CD4-positive, alpha-beta memory T cell (primary cell): ENCODE results near the gene PLA2G4B. TPM values are rescaled to one million over a fixed set of nuclear protein-coding genes. Genes with fewer than 3 reads are reported as not detected.

Experiments
- CTCF ChIA-PET: fragments of 350-600 bp; sonication (Branson Sonifier 250); formaldehyde crosslinking; loops from one replicate; lab custom pipeline; 2021; ENCODE audit warnings: inconsistent platforms; ENCODE audit not compliant: partially characterized antibody; lab: Charles Lee
- POLR2A ChIA-PET: fragments of 350-600 bp; sonication (Branson Sonifier 250); formaldehyde crosslinking; loops from one replicate; lab custom pipeline; 2021; ENCODE audit not compliant: partially characterized antibody; lab: Charles Lee
- DNase-seq, 5 donors: peaks; one replicate each; pipeline versions ENCODE4 v3.0.0 to v3.0.0-alpha.2; 2020 to 2022; ENCODE audit warnings: mixed read lengths in 1 of 5
- H3K27ac ChIP-seq: one replicate; pipeline ENCODE4 v1.7.0; 2013; ENCODE audit warnings: low read depth, low read length
- H3K27me3 ChIP-seq: 2 replicates; pipeline ENCODE4 v1.7.0; 2013; ENCODE audit warnings: mild to moderate bottlenecking, low read length, moderate library complexity; ENCODE audit not compliant: insufficient read depth
- H3K36me3 ChIP-seq: 2 replicates; pipeline ENCODE4 v1.7.0; 2013; ENCODE audit warnings: mild to moderate bottlenecking, low read length, moderate library complexity; ENCODE audit not compliant: insufficient read depth
- H3K4me1 ChIP-seq: 2 replicates; pipeline ENCODE4 v1.7.0; 2013; ENCODE audit warnings: mild to moderate bottlenecking, low read length, moderate library complexity; ENCODE audit not compliant: insufficient read depth
- H3K4me3 ChIP-seq, 2 donors: one replicate each; pipeline ENCODE4 v1.7.0; 2013; ENCODE audit warnings: low read length in 2 of 2, mild to moderate bottlenecking in 1 of 2
- H3K9me3 ChIP-seq, 2 donors: one replicate each; pipeline ENCODE4 v1.7.0; 2013; ENCODE audit warnings: low read length in 2 of 2, control low read depth in 1 of 2; ENCODE audit not compliant: control insufficient read depth in 1 of 2
- H3K27ac Mint-ChIP-seq, 7 donors: one replicate each; pipeline ENCODE4 v1.8.0; 2020 to 2021; ENCODE audit warnings: mixed read lengths in 7 of 7, mild to moderate bottlenecking in 6 of 7, inconsistent platforms in 3 of 7, moderate library complexity in 3 of 7
- H3K27me3 Mint-ChIP-seq, 2 donors: one replicate each; pipeline ENCODE4 v1.8.0; 2020 to 2021; ENCODE audit warnings: mixed read lengths in 2 of 2
- H3K36me3 Mint-ChIP-seq, 2 donors: one replicate each; pipeline ENCODE4 v1.8.0; 2020 to 2021; ENCODE audit warnings: mixed read lengths in 2 of 2, inconsistent platforms in 1 of 2, mild to moderate bottlenecking in 1 of 2
- H3K4me1 Mint-ChIP-seq, 4 donors: one replicate each; pipeline ENCODE4 v1.8.0; 2020 to 2021; ENCODE audit warnings: mixed read lengths in 4 of 4, mild to moderate bottlenecking in 1 of 4
- H3K4me3 Mint-ChIP-seq, 8 donors: one replicate each; pipeline ENCODE4 v1.8.0; 2020 to 2021; ENCODE audit warnings: mixed read lengths in 8 of 8, mild to moderate bottlenecking in 7 of 8, moderate library complexity in 6 of 8, inconsistent platforms in 3 of 8
- H3K9me3 Mint-ChIP-seq, 8 donors: one replicate each; pipeline ENCODE4 v1.8.0; 2020 to 2021; ENCODE audit warnings: mixed read lengths in 8 of 8, mild to moderate bottlenecking in 5 of 8, inconsistent platforms in 3 of 8, moderate library complexity in 1 of 8
- intact Hi-C: fragments of 100-400 bp; cut with micrococcal nuclease; formaldehyde crosslinking; loops from one replicate; pipeline ENCODE4 v1.15.1; 2023
- polyA plus RNA-seq, 2 donors: library from polyadenylated mRNA; unstranded; fragments of 300-500 nt; fragmentation: Illumina TruSeq; gene quantifications; one replicate each; pipeline ENCODE4 v1.2.3, GENCODE V29; 2021
- total RNA-seq, 2 experiments: library from RNA; stranded (reverse); gene quantifications; one replicate each; pipeline ENCODE4 v1.2.3, GENCODE V29; 2021

Gene PLA2G4B
- total and polyA plus RNA-seq, 4 experiments from 2014 or later: 1.5 to 64.9 (median 33.7) TPM

DNA sequence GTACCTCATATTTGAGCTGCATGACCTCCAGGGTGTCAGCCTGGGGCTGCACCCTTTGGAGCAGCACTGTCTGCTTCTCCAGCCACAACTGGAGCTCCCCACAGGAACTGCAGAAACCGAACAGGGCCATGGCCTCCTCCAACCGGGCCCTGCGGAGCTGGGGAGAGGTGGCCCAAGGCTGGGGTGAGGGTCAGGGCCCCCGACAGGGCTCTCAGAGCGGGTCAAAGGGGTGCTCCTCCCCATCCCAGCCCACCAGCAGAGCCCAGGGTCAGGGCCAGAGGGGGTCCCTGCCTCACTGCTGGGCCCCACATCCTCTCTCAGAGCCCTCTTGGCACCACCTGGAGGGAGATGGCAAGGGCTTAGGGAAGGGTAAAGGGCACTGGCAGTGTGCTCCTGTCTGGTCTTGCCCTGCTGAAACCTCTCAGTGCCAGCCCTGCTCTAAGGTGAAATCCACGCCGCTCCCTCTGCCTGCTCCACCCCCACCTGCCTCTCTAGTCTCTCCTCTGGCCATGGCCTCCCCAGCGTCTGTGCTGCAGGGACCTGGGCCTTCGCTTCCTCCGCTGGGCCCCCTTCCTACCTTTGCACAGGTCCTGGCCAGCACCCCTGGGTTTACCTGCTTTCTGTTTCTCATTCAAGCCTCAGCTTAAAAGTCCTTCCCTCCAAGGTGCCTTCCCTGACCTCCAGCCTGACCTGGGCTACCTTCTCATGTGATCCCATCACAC lies 41.7 kb downstream of the PLA2G4B start:
- no peak overlapping the region for H3K4me3 Mint-ChIP-seq
- H3K4me3 ChIP-seq: no peak overlapping the region
- no peak for DNase-seq
- H3K9me3 Mint-ChIP-seq: no peaks in the 10 kb centered on the region
- H3K27ac Mint-ChIP-seq: peak overlapping the region in 1 of 7 donors; percentile 4
- H3K27me3 Mint-ChIP-seq: peaks cover 0 to 10% of the 10 kb centered on the region in 2 donors
- H3K4me1 Mint-ChIP-seq: peaks cover 0 to 13% (median 11%) of the 10 kb centered on the region in 4 donors
- ChIA-PET CTCF (interaction anchor here (1.5 kb wide), 1 partner anchor 24 kb away, joined by 7 read pairs; no protein-coding TSS in a partner anchor), POLR2A (interaction anchor here (2.9 kb wide), 1 partner anchor 13 kb away, joined by 8 read pairs; no protein-coding TSS in a partner anchor)
- peaks cover 3% of the 10 kb centered on the region for H3K4me1 ChIP-seq
- no peak overlapping the region for H3K27ac ChIP-seq
- no peaks in the 10 kb centered on the region for H3K36me3 ChIP-seq
- no peaks in the 10 kb centered on the region for H3K9me3 ChIP-seq
- H3K36me3 Mint-ChIP-seq: no peaks in the 10 kb centered on the region
- intact Hi-C loops: no loop called here
- H3K27me3 ChIP-seq: no peaks in the 10 kb centered on the region

DNA sequence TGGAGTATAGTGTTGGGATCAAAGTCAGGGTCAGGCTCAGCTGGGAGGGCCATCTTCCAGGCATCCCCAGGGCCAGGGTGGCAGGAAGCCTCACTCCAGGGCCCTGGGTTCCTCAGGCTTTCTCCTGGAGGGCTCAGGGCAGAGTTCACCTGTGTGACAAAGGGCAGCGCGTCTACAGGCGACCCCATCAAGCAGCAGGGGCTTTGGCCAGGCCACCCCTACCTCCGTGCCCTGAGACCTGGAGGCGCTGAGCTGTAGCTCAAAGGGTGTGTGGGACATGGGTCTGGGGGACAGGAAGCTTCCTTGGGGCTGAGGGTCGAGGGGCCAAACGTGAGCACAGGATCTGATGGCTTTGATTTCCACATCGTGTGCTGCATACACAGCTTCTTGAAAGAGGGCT lies 42.4 kb downstream of the PLA2G4B start:
- DNase-seq: no peak
- no peak overlapping the region for H3K27ac ChIP-seq
- Mint-ChIP-seq H3K4me1 (peaks cover 0 to 16% (median 11%) of the 10 kb centered on the region in 4 donors), H3K9me3 (no peaks in the 10 kb centered on the region), H3K27ac (peak overlapping the region in 3 of 7 donors; percentile 23 to 71 (median 42)), H3K27me3 (peaks cover 0 to 10% of the 10 kb centered on the region in 2 donors), H3K36me3 (no peaks in the 10 kb centered on the region), H3K4me3 (peak overlapping the region; percentile 3 to 64 (median 47))
- intact Hi-C loops: no loop called here
- no peak overlapping the region for H3K4me3 ChIP-seq
- no peaks in the 10 kb centered on the region for H3K27me3 ChIP-seq
- CTCF ChIA-PET: interaction anchor here (1.5 kb wide), 1 partner anchor 24 kb away, joined by 7 read pairs; no protein-coding TSS in a partner anchor
- H3K9me3 ChIP-seq: no peaks in the 10 kb centered on the region
- no peaks in the 10 kb centered on the region for H3K36me3 ChIP-seq
- POLR2A ChIA-PET: interaction anchor here (1.5 to 2.9 kb wide), 2 partner anchors 12 to 24 kb away, joined by 3 to 8 read pairs; no protein-coding TSS in a partner anchor
- peaks cover 3% of the 10 kb centered on the region for H3K4me1 ChIP-seq

DNA sequence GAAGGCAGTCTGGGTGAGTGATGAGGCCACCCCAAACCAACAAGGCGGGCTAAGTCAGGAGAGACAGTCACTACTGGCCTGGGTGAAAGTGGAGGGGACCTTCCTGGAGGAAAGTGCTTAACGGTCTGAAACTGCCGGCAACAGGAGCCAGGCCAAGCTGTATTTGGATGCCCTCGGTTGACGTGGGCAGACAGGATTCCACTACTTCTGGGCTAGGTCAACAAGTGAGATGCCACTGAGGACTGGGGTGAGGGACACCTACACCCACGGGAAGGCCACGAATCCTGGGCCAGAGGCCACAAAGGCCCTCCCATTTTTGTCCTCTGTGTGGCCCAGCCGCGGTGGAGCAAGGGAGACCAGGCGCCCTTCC lies 42.9 kb downstream of the PLA2G4B start:
- no peaks in the 10 kb centered on the region for H3K36me3 Mint-ChIP-seq
- peaks cover 0 to 10% of the 10 kb centered on the region in 2 donors for H3K27me3 Mint-ChIP-seq
- no peak overlapping the region for H3K4me3 ChIP-seq
- H3K27ac ChIP-seq: no peak overlapping the region
- intact Hi-C loops: no loop called here
- no peaks in the 10 kb centered on the region for H3K27me3 ChIP-seq
- peaks cover 0 to 16% (median 11%) of the 10 kb centered on the region in 4 donors for H3K4me1 Mint-ChIP-seq
- ChIA-PET POLR2A (interaction anchor here (1.5 to 2.9 kb wide), 2 partner anchors 12 to 23 kb away, joined by 3 to 8 read pairs; no protein-coding TSS in a partner anchor), CTCF (interaction anchor here (1.5 kb wide), 1 partner anchor 23 kb away, joined by 7 read pairs; no protein-coding TSS in a partner anchor)
- no peaks in the 10 kb centered on the region for H3K9me3 ChIP-seq
- H3K4me1 ChIP-seq: peaks cover 3% of the 10 kb centered on the region
- no peaks in the 10 kb centered on the region for H3K9me3 Mint-ChIP-seq
- H3K4me3 Mint-ChIP-seq: peak overlapping the region; percentile 3 to 64 (median 47)
- H3K36me3 ChIP-seq: no peaks in the 10 kb centered on the region
- no peak for DNase-seq
- peak overlapping the region in 4 of 7 donors; percentile 23 to 71 (median 36) for H3K27ac Mint-ChIP-seq

DNA sequence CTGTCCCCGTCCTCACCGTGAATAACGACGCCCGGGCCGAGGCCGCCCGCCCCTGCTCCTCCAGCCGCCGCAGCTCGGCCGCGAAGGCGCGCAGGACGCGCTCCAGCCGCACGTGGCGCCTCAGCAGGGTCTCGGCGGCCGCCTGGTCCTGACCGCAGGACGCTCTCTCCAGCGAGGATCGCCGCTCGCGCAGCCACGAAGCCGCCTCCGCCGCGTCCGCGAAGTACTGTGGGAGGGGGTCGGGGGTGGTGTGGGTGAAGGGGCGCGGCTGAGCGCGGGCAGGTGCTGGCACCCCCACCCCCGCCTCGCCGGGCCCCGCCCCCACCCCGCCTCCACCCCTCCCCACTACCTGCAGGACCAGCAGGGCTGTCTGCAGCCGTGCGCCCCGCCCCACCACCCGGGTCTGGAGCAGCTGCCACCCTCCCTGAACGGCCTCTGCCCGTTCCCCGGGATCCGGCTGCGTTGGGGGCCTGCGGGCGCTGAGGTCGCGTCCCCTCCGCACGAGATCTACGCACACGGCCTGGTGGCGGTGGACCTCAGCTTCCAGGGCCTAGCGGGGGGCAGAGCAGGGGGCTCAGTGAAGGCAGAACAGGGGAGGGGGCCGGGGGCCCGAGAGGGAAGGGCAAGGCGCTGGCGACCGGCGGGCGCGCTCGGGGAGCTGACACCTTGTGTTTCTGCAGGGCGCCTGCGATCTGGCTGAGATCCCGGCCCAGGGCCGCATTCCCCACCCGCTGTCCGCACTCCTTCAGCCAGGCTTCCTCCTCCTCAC lies 43.5 kb downstream of the PLA2G4B start:
- Mint-ChIP-seq H3K4me1 (peaks cover 0 to 16% (median 11%) of the 10 kb centered on the region in 4 donors), H3K4me3 (peak overlapping the region in 1 of 8 donors; percentile 31), H3K27ac (no peak overlapping the region), H3K27me3 (peaks cover 0 to 10% of the 10 kb centered on the region in 2 donors), H3K9me3 (no peaks in the 10 kb centered on the region), H3K36me3 (no peaks in the 10 kb centered on the region)
- DNase-seq: no peak
- Histone ChIP-seq H3K4me1 (peaks cover 3% of the 10 kb centered on the region), H3K27me3 (no peaks in the 10 kb centered on the region), H3K27ac (no peak overlapping the region), H3K9me3 (no peaks in the 10 kb centered on the region), H3K36me3 (no peaks in the 10 kb centered on the region), H3K4me3 (no peak overlapping the region)
- ChIA-PET POLR2A (interaction anchor here (1.2 to 2.9 kb wide), 3 partner anchors 11 to 23 kb away, joined by 3 to 8 read pairs (median 3); no protein-coding TSS in a partner anchor), CTCF (interaction anchor here (0.9 to 1.5 kb wide), 2 partner anchors 23 to 71 kb away, joined by 4 to 7 read pairs; no protein-coding TSS in a partner anchor)
- intact Hi-C loops: no loop called here

DNA sequence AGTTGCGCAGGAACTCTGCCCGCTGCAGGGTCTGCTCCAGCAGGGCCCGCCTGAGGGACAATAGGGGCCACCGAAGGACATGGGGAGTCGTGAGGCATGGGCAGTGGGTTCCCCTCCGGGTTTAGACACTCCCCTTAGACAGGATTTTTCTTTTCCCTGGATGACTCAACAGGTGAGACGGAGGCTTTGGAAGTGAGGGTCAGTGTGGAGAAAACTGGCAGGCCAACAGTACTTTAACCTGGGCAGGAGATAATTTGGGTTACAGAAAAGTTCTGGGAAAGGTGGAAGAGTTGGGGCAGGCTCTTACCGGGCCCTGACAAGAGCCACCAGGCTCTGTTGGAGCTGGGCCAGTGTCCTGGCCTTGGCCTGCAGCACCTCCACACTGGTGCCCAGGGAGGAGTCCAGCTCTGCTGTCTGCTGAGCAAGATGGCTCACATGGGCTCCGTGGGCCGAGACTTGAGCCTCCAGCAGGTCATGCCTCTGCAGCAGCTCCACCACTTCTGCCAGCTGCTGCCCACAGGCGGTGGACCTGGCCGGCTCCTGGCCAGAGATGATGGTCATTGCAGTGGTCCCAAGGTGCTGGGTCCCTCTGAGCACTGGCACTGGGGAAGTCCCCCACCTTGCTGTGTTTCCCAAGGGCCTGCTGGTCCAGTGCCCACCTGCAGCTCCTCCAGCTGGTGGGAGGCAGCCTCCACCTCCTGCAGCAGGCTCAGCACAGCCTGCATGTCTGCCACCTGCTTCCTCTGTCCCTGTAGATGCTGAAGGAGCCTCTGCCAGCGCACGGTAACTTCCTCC lies 44.2 kb downstream of the PLA2G4B start:
- Mint-ChIP-seq H3K9me3 (no peaks in the 10 kb centered on the region), H3K27me3 (peaks cover 0 to 10% of the 10 kb centered on the region in 2 donors), H3K4me3 (peak overlapping the region in 3 of 8 donors; percentile 13 to 36 (median 31)), H3K4me1 (peaks cover 4 to 18% (median 14%) of the 10 kb centered on the region in 4 donors), H3K27ac (peak overlapping the region in 2 of 7 donors; percentile 64 to 78), H3K36me3 (no peaks in the 10 kb centered on the region)
- Histone ChIP-seq H3K4me1 (peaks cover 5% of the 10 kb centered on the region), H3K36me3 (no peaks in the 10 kb centered on the region), H3K27ac (no peak overlapping the region), H3K4me3 (no peak overlapping the region), H3K27me3 (no peaks in the 10 kb centered on the region), H3K9me3 (no peaks in the 10 kb centered on the region)
- DNase-seq: no peak
- CTCF ChIA-PET: interaction anchor here (0.9 kb wide), 1 partner anchor 72 kb away, joined by 4 read pairs; no protein-coding TSS in a partner anchor
- intact Hi-C loops: no loop called here
- POLR2A ChIA-PET: interaction anchor here (1.2 kb wide), 2 partner anchors 12 kb away, joined by 3 read pairs; no protein-coding TSS in a partner anchor

DNA sequence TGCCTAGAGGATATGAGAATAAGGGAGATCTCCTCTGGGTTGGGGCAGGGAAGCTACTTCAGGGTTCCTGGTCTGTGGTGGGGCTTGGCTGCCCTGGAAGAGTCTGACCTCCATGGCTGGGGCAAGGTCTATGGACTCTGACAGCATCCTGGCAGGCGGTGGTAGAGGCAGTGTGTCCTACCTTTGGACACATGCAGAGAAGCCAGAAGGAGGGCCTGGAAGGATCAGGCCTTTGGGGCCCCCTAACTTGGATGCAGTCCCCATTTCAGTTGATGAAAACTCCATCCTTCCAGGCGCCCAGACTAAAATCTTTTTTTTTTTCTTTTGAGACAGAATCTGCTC lies 44.8 kb downstream of the PLA2G4B start:
- DNase-seq: no peak
- H3K36me3 ChIP-seq: no peaks in the 10 kb centered on the region
- no peak overlapping the region for H3K4me3 ChIP-seq
- Mint-ChIP-seq H3K4me1 (peaks cover 4 to 24% (median 15%) of the 10 kb centered on the region in 4 donors), H3K27me3 (peaks cover 0 to 10% of the 10 kb centered on the region in 2 donors), H3K27ac (peak overlapping the region in 1 of 7 donors; percentile 78), H3K9me3 (no peaks in the 10 kb centered on the region), H3K4me3 (peak overlapping the region in 2 of 8 donors; percentile 13 to 36), H3K36me3 (no peaks in the 10 kb centered on the region)
- intact Hi-C loops: no loop called here
- ChIA-PET POLR2A (interaction anchor here (1.2 kb wide), 1 partner anchor 12 kb away, joined by 3 read pairs; no protein-coding TSS in a partner anchor), CTCF (no interaction called here)
- no peaks in the 10 kb centered on the region for H3K9me3 ChIP-seq
- H3K27me3 ChIP-seq: no peaks in the 10 kb centered on the region
- no peak overlapping the region for H3K27ac ChIP-seq
- H3K4me1 ChIP-seq: peaks cover 11% of the 10 kb centered on the region
